HCT116 (cell line): ENCODE measurements around the gene CAGE1.

Experiments used
- CTCF ChIP-seq, 3 experiments: fragments of 200-600 bp in 1 of 3; sonication (generic) in 1 of 3; IDR thresholded peaks in 2 of 3; conservative IDR thresholded peaks in 1 of 3; 2 replicates each; pipeline ENCODE4 v1.5.1; 2012 to 2017; ENCODE audit warnings: low read depth in 2 of 3, low read length in 2 of 3, antibody characterized with exemption in 1 of 3, borderline replicate concordance in 1 of 3, control low read depth in 1 of 3, mild to moderate bottlenecking in 1 of 3, mixed read lengths in 1 of 3, mixed run types in 1 of 3, moderate library complexity in 1 of 3; ENCODE audit not compliant: insufficient read depth in 1 of 3
- EZH2 ChIP-seq: fragments of 200-600 bp; sonication (generic); IDR thresholded peaks from 2 replicates; pipeline ENCODE4 v1.6.1; 2017; ENCODE audit warnings: antibody characterized with exemption, mixed run types
- EZH2phosphoT487 ChIP-seq: fragments of 200-600 bp; IDR thresholded peaks from 2 replicates; pipeline ENCODE4 v1.6.1; 2018; ENCODE audit warnings: antibody characterized with exemption, borderline replicate concordance
- MAX ChIP-seq: IDR thresholded peaks from 2 replicates; pipeline ENCODE4 v1.6.1; 2012
- POLR2A ChIP-seq: IDR thresholded peaks from 2 replicates; pipeline ENCODE4 v1.7.0; 2011; ENCODE audit warnings: borderline replicate concordance; ENCODE audit not compliant: insufficient read depth, insufficient read length; ENCODE audit errors: extremely low read depth
- POLR2AphosphoS5 ChIP-seq: IDR thresholded peaks from 2 replicates; pipeline ENCODE4 v1.6.1; 2011; ENCODE audit warnings: mild to moderate bottlenecking, low read depth, low read length, moderate library complexity
- RAD21 ChIP-seq: IDR thresholded peaks from 2 replicates; pipeline ENCODE4 v1.6.1; 2012; ENCODE audit warnings: low read depth, mild to moderate bottlenecking
- SIN3A ChIP-seq: IDR thresholded peaks from 2 replicates; pipeline ENCODE4 v1.6.1; 2012; ENCODE audit warnings: low read depth
- TCF7L2 ChIP-seq: IDR thresholded peaks from 2 replicates; pipeline ENCODE4 v1.7.0; 2011; ENCODE audit warnings: borderline replicate concordance, inconsistent platforms; ENCODE audit not compliant: insufficient read depth, insufficient read length; ENCODE audit errors: extremely low read depth
- ZFX ChIP-seq: fragments of 450-650 bp; IDR thresholded peaks from 2 replicates; pipeline ENCODE4 v1.6.1; 2017
- TF ChIP-seq, protein P1 (sequence below): IDR thresholded peaks from 2 replicates; pipeline ENCODE4 v1.6.1; 2012; ENCODE audit warnings: low read depth

- no peak for TF ChIP-seq CTCF (IDR thresholded peaks at IDR 0.05 in 2 of 3, conservative IDR thresholded peaks at IDR 0.05 in 1 of 3; ENCODE audit: borderline replicate concordance in 1 of 3, insufficient read depth in 1 of 3, low read depth in 2 of 3, low read length in 2 of 3)
- TF ChIP-seq POLR2A: no peak
- TF ChIP-seq POLR2AphosphoS5: no peak
- TF ChIP-seq TCF7L2: no peak
- no peak for TF ChIP-seq ZFX
- no peak for TF ChIP-seq RAD21
- TF ChIP-seq EZH2: no peak
- no peak for TF ChIP-seq EZH2phosphoT487
- no peak for TF ChIP-seq SIN3A
- TF ChIP-seq MAX: no peak
- TF ChIP-seq, protein P1, sequence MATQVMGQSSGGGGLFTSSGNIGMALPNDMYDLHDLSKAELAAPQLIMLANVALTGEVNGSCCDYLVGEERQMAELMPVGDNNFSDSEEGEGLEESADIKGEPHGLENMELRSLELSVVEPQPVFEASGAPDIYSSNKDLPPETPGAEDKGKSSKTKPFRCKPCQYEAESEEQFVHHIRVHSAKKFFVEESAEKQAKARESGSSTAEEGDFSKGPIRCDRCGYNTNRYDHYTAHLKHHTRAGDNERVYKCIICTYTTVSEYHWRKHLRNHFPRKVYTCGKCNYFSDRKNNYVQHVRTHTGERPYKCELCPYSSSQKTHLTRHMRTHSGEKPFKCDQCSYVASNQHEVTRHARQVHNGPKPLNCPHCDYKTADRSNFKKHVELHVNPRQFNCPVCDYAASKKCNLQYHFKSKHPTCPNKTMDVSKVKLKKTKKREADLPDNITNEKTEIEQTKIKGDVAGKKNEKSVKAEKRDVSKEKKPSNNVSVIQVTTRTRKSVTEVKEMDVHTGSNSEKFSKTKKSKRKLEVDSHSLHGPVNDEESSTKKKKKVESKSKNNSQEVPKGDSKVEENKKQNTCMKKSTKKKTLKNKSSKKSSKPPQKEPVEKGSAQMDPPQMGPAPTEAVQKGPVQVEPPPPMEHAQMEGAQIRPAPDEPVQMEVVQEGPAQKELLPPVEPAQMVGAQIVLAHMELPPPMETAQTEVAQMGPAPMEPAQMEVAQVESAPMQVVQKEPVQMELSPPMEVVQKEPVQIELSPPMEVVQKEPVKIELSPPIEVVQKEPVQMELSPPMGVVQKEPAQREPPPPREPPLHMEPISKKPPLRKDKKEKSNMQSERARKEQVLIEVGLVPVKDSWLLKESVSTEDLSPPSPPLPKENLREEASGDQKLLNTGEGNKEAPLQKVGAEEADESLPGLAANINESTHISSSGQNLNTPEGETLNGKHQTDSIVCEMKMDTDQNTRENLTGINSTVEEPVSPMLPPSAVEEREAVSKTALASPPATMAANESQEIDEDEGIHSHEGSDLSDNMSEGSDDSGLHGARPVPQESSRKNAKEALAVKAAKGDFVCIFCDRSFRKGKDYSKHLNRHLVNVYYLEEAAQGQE: no peak
Measured at GRCh38 chr6:7311176-7311575, 78.4 kb downstream of the CAGE1 start.
